EH (cell line): ENCODE data around the gene HOGA1.

Experiments
- DNase-seq: peaks from one replicate; pipeline ENCODE4 v3.0.0-alpha.2; 2015; ENCODE audit warnings: low read depth

HOGA1 gene

DNA sequence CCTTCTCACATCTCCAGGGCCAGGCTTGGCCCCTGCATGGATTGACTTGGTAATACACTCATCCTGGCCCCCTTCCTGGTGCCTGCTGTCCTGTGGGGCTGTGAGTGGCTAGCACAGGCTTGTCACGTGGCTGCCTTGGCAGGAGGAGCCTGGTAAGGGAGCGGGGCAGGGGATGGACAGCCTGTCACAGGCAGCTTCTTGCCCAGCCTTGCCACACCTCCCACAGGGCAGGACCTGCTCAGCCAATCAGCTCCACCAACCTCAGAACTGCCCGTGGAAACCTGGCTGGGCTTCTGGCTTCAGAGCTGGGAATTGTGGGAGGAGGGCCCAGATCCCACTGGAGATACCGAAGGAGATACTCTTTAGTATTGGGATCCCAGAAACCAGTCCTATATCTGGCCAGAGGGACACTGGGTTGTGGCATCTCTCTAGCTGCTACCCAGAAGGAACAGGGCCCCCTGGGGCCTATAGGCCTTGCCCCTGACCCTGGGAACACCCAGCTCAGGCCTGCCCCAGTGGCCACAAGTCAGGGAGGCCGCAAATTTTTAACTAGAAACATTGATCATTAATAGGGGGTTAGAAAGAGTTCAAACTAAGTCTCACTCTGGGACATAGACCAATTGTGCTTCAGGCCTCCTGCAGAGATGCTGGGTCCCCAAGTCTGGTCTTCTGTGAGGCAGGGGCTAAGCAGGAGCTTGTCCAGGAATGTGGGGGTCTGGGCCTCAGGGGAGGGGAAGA lies at the start of gene HOGA1:
TSS of gene HOGA1 (plus strand) at position 330 of the 738 bp plus-strand sequence. CDS start at position 645, 315 bp downstream.
- DNase-seq: peak; percentile 84

- peak; percentile 46 for DNase-seq
Measured at GRCh38 chr10:97534746-97535367, 49.3 kb upstream of the HOGA1 start.

GRCh38 chr10:97537186-97537869 lies 46.9 kb upstream of the HOGA1 start:
- no peak for DNase-seq

GRCh38 chr10:97538411-97538810 lies 45.8 kb upstream of the HOGA1 start:
- peak; percentile 63 for DNase-seq

- no peak for DNase-seq
Measured at GRCh38 chr10:97538839-97539238, 45.4 kb upstream of the HOGA1 start.

DNA sequence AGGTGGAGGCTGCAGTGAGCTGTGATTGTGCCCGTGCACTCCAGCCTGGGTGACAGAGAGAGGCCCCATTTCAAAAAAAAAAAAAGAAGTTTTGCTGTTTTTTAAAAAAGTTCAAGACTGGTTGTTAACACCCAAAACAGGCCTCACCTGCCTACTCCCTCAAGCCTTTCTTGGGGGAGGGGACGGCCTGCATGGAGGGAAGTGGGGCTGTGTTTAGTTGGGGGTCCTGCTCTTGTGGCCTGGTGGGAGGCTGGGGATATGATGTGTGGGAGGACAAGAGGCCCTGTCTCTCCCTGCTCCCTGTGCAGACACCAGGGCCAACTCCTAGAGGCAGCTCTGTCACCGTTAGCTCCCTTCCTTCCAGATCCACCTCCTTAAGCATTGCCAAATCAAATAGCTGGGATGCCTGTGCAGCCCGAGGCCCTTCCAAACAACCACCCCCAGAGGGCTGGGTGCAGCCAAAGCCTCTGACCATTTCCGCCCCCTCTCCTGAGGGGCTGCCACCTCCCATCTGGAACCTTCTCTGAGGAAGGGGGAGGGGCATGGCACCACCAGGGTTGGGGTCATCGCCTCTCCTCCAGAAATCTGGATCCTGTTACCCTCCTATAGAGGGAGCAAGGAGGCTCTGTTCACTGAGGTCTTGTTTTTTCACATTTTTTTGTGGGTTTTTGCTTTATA lies 44.5 kb upstream of the HOGA1 start:
- DNase-seq: peak; percentile 90

- no peak for DNase-seq
Measured at GRCh38 chr10:97540669-97541500, 43.3 kb upstream of the HOGA1 start.

GRCh38 chr10:97542169-97543024 lies 41.8 kb upstream of the HOGA1 start:
- peak; percentile 93 for DNase-seq

- DNase-seq: peak; percentile 98
Measured at GRCh38 chr10:97543025-97543546, 41.1 kb upstream of the HOGA1 start.

DNA sequence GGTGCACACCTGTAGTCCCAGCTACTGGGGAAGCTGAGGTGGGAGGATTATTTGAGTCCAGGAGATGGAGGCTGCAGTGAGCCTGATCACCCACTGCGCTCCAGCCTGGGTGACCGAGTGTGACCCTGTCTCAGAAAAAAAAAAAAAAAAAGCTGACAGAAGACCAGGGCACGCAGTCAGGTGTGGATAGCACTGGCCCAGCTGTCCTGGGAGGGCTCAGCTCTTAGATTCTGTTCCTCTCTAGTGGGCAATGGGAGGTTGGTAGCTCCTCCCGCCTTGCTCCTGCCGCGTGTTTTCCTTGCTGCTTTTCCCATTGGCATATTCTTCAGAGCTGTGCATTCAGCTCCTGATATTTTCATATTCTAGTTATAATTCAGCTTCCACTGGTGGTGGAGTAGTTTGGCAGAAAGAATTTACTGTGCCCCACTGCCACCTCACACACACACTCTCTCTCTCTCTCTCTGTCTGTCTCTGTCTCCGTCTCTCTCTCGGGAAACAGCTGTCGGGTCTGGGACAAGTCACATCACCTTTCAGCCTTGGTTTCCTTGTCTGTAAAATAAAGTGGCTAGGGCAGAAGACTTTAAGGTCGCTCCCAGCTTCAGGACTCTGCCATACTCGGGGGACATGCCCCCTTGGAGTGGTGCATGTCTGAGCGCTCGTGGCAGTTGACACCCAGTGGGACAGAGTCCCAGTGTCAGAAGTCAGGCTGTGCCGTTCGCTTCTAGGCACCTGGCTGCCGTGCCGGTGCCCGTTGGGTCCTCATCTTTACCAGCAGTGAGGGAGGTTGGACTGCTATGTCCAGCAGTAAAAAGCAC lies 37.5 kb upstream of the HOGA1 start:
- no peak for DNase-seq

- no peak for DNase-seq
Measured at GRCh38 chr10:97547271-97547600, 37.0 kb upstream of the HOGA1 start.

GRCh38 chr10:97547962-97548361 lies 36.2 kb upstream of the HOGA1 start:
- no peak for DNase-seq

- DNase-seq: no peak
Measured at GRCh38 chr10:97548828-97549455, 35.2 kb upstream of the HOGA1 start.

DNA sequence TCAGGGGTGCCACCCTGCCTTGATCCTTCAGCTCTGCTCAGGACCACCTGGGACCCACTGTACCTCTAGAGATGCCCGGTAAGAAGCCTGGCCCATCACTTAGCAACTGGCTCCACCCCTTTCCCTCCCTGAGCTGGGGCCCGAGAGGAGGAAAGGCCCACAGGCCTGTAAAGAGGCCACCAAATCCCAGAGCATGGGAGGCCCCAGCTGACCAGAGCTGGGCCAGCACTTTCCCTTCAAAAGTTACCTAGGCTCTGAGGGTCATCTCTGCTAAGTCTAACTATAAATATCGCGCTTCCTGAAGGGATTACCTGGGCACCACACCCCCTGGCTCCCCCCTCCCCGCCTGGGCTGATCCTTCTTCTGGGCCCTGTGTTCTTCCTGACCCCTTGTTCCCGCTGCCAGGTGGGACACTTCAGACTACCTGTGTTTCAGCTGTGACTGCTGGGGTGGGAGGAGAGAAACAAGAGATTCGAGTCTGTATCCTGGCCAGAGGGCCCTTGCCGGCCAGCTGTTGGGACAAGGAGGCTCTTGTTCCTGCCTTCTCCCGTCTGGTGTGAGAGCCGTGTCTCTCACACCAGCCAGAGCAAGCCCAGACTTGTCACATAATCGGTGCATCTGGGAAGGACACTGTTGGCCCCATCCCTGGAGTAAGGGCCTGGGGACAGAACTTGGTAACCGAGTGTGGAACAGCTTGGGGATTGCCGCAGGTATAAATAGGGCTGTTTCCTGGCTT lies 34.4 kb upstream of the HOGA1 start:
- DNase-seq: peak; percentile 34

GRCh38 chr10:97550336-97551149 lies 33.6 kb upstream of the HOGA1 start:
- no peak for DNase-seq

DNA sequence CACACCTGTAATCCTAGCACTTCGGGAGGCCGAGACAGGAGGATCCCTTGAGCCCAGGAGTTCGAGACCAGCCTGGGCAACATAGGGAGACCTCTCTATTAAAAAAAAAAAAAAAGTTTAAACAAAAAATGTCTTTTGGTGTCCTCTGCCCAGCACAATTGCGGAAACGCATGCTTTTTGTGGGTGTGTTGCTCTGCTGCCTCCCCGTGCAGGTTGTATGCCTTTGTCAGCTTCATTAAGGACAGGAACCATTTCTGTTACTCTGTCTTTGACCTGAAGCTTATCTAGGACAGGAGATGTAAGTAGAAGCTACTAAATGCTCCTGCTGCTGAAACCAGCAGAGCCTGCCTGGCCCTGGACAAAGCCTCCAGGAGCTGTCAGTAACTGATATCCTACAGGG lies 32.9 kb upstream of the HOGA1 start:
- DNase-seq: no peak

GRCh38 chr10:97553575-97554031 lies 30.6 kb upstream of the HOGA1 start:
- DNase-seq: peak; percentile 78
